ENCODE data around the gene FANCC. TPM values are rescaled to one million over a fixed set of nuclear protein-coding genes. Genes with fewer than 3 reads are reported as not detected.

Gene FANCC
- total and polyA plus RNA-seq, 2 of the 4 experiments (the other 2 are of a cell fraction), result 4.7 to 6.3 TPM

DNA sequence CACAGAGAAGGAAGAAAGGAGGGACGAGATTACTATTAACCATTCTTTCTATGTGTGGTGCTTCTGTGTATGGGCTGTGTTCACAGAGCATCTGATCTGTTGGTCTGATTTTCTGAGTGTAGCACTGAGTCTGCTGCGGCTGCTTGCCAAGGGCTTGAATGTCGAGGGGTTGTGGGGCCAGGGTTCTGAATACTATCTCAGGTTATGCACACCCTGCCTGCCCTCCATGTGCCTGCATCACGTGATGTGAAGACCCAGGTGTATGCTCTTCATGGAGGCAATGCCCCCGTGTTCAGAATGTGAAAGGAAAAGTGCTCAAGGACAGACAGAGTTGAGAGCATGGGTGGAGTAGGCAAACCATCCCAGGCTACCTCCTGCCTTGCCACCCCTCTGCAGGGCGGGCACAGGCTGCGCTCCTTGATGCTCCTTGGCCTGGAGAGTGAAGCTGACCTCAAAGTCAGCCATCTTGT is 254.9 kb downstream of the FANCC start:
- Histone ChIP-seq H2BK15ac (ENCODE audit: low read depth, low read length) (no peak overlapping the region), H3K9me1 (ENCODE audit: insufficient read depth, low read length) (peaks cover 21% of the 10 kb centered on the region), H3K14ac (replicated peaks; ENCODE audit: low read depth, low read length) (no peak overlapping the region), H3K27ac (ENCODE audit: insufficient read depth, low read length) (no peak overlapping the region), H4K20me1 (ENCODE audit: insufficient read depth, low read length) (peaks cover 76% of the 10 kb centered on the region), H3K36me3 (ENCODE audit: control insufficient read depth, insufficient read depth, low read length) (peaks cover 46% of the 10 kb centered on the region), H2BK120ac (ENCODE audit: low read depth, low read length) (no peak overlapping the region), H4K91ac (ENCODE audit: insufficient read depth, low read depth, low read length) (no peak overlapping the region), H3K4ac (ENCODE audit: low read depth, low read length) (no peak overlapping the region), H3K4me1 (ENCODE audit: control insufficient read depth, insufficient read depth, low read length) (peaks cover 33% of the 10 kb centered on the region), H3K18ac (ENCODE audit: low read depth, low read length) (no peak overlapping the region), H2AK5ac (ENCODE audit: low read depth, low read length) (no peak overlapping the region), H3K23ac (ENCODE audit: low read depth, low read length) (no peak overlapping the region), H3K9ac (ENCODE audit: low read depth, low read length) (no peak overlapping the region), H4K5ac (ENCODE audit: low read depth, low read length) (no peak overlapping the region), H2AK9ac (replicated peaks; ENCODE audit: low read depth, low read length, poor library complexity) (no peak overlapping the region), H3K4me2 (ENCODE audit: low read depth, low read length) (no peak overlapping the region), H2BK5ac (ENCODE audit: low read depth, low read length, poor library complexity, severe bottlenecking) (no peak overlapping the region), H2BK20ac (ENCODE audit: low read depth, low read length) (no peak overlapping the region), H3K4me3 (ENCODE audit: insufficient read depth, low read depth, low read length) (no peak overlapping the region), H3K56ac (ENCODE audit: extremely low read depth, insufficient read depth, low read length) (no peak overlapping the region), H3K79me1 (ENCODE audit: low read depth in 1 of 2, low read length in 2 of 2) (peaks cover 14 to 96% of the 10 kb centered on the region in 2 experiments; a peak in 3 of 4 replicates), H2AFZ (replicated peaks; ENCODE audit: low read length, poor library complexity) (no peak overlapping the region), H3K9me3 (ENCODE audit: control insufficient read depth, insufficient read depth, low read length) (no peaks in the 10 kb centered on the region), H3K27me3 (ENCODE audit: control insufficient read depth, insufficient read depth, low read length) (no peaks in the 10 kb centered on the region), H4K8ac (ENCODE audit: low read depth in 2 of 2, low read length in 2 of 2) (no peak overlapping the region)
- no TSS peak for BruUV-seq (replicated peaks)
- in situ Hi-C loops (cut with MboI; ENCODE audit: low sequenced_read_pairs) (no loop called here), dilution Hi-C loops (cut with HindIII; ENCODE audit: low sequenced_read_pairs, unreplicated experiment) (no loop called here), intact Hi-C loops (cut with micrococcal nuclease) (no loop called here)
- ATAC-seq (ENCODE audit: low read depth), result no peak
- no peak for DNase-seq
- 93% methylated on average over 3 of the region's 7 CpGs; no CpG with 5 or more reads in 1 of the 2 experiments for WGBS, 2 experiments (ENCODE audit: extremely low coverage in 2 of 2, insufficient read length in 1 of 2)
- TF ChIP-seq MAFK (IDR thresholded peaks at IDR 0.05; ENCODE audit: low read depth, low read length) (no peak), POLR2A (IDR thresholded peaks at IDR 0.05; ENCODE audit: low read depth, low read length) (no peak), BHLHE40 (IDR thresholded peaks at IDR 0.05; ENCODE audit: low read depth, low read length) (no peak)
- TF ChIP-seq, protein P1, sequence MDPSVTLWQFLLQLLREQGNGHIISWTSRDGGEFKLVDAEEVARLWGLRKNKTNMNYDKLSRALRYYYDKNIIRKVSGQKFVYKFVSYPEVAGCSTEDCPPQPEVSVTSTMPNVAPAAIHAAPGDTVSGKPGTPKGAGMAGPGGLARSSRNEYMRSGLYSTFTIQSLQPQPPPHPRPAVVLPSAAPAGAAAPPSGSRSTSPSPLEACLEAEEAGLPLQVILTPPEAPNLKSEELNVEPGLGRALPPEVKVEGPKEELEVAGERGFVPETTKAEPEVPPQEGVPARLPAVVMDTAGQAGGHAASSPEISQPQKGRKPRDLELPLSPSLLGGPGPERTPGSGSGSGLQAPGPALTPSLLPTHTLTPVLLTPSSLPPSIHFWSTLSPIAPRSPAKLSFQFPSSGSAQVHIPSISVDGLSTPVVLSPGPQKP (IDR thresholded peaks at IDR 0.05; ENCODE audit: borderline replicate concordance, low read depth, low read length), result no peak
- CTCF ChIA-PET, result no interaction called here
- POLR2A ChIA-PET (ENCODE audit: unreplicated experiment), result no interaction called here

Measured in IMR-90 (cell line).